GM12878 (cell line): Measurements from ENCODE around the gene CCDC106. TPM values are rescaled to one million over a fixed set of nuclear protein-coding genes. Genes with fewer than 3 reads are reported as not detected.

Source experiments
- EP300 ChIP-seq, 2 experiments: fragments of 150-350 bp in 1 of 2; IDR thresholded peaks; 2 replicates each; pipeline ENCODE4 v1.6.1; 2011 to 2012; ENCODE audit warnings: low read depth in 2 of 2, low read length in 2 of 2, borderline replicate concordance in 1 of 2, improper control_type of control experiment in 1 of 2, inconsistent platforms in 1 of 2; ENCODE audit not compliant: control insufficient read depth in 1 of 2
- FOXK2 ChIP-seq: fragments of 450-650 bp; IDR thresholded peaks from 2 replicates; pipeline ENCODE4 v1.6.1; 2017; ENCODE audit warnings: mild to moderate bottlenecking, moderate library complexity
- LARP7 ChIP-seq: fragments of 450-650 bp; IDR thresholded peaks from 2 replicates; pipeline ENCODE4 v1.6.1; 2017; ENCODE audit warnings: mild to moderate bottlenecking
- MTA2 ChIP-seq: fragments of 450-650 bp; IDR thresholded peaks from 2 replicates; pipeline ENCODE4 v1.6.1; 2016; ENCODE audit warnings: low read depth, mild to moderate bottlenecking, moderate library complexity
- NBN ChIP-seq: fragments of 450-650 bp; IDR thresholded peaks from 2 replicates; pipeline ENCODE4 v1.6.1; 2016
- POU2F2 ChIP-seq: IDR thresholded peaks from 3 replicates; pipeline ENCODE4 v1.6.1; 2011; ENCODE audit warnings: low read depth, mild to moderate bottlenecking, low read length, borderline replicate concordance
- RAD21 ChIP-seq: IDR thresholded peaks from 2 replicates; pipeline ENCODE4 v1.6.1; 2011; ENCODE audit warnings: mild to moderate bottlenecking, low read depth, low read length, moderate library complexity; ENCODE audit not compliant: insufficient read depth
- RAD51 ChIP-seq: fragments of 450-650 bp; IDR thresholded peaks from 2 replicates; pipeline ENCODE4 v1.6.1; 2016; ENCODE audit warnings: moderate library complexity, mild to moderate bottlenecking, inconsistent platforms
- SMAD1 ChIP-seq: fragments of 450-650 bp; IDR thresholded peaks from 2 replicates; pipeline ENCODE4 v1.6.1; 2018; ENCODE audit warnings: mild to moderate bottlenecking, low read depth; ENCODE audit not compliant: partially characterized antibody
- ZNF384 ChIP-seq: IDR thresholded peaks from 2 replicates; pipeline ENCODE4 v1.6.1; 2012; ENCODE audit warnings: low read depth, mild to moderate bottlenecking, low read length, improper control_type of control experiment, borderline replicate concordance
- polyA plus RNA-seq, 11 experiments: library from polyadenylated mRNA; depleted of rRNA in 4 of 11; unstranded in 6 of 11; stranded (reverse) in 5 of 11; fragments of >200 nt; fragmentation: Nextera tagmentation in 4 of 11; fragmentation: Illumina TruSeq in 1 of 11; extraction: Ambion mirVana in 4 of 11; extraction: Trizol in 1 of 11; gene quantifications; 1 replicate in 1 of 11; 2 replicates in 10 of 11; pipeline versions ENCODE4 v1.2.1 to v1.2.3, GENCODE V29; 2011 to 2016; ENCODE audit warnings: inconsistent platforms in 2 of 11, missing spikeins in 2 of 11, low read depth in 1 of 11
- total RNA-seq, 4 experiments: library from RNA; depleted of rRNA in 3 of 4; stranded (reverse); fragments of >200 nt in 3 of 4; fragmentation: Illumina TruSeq in 1 of 4; extraction: Trizol in 1 of 4; gene quantifications; 2 replicates each; pipeline versions ENCODE4 v1.2.1 to v1.2.3, GENCODE V29; 2013 to 2021
- TF ChIP-seq, protein P1 (sequence below): fragments of 450-650 bp; IDR thresholded peaks from 2 replicates; pipeline ENCODE4 v1.6.1; 2014; ENCODE audit warnings: mild to moderate bottlenecking
- TF ChIP-seq, protein P2 (sequence below): fragments of 150-350 bp; IDR thresholded peaks from 2 replicates; pipeline ENCODE4 v1.6.1; 2014; ENCODE audit warnings: mild to moderate bottlenecking, low read depth, low read length
- TF ChIP-seq, protein P3 (sequence below): IDR thresholded peaks from 2 replicates; pipeline ENCODE4 v1.6.1; 2011; ENCODE audit warnings: low read depth, mild to moderate bottlenecking, low read length, moderate library complexity, borderline replicate concordance; ENCODE audit errors: extremely low read depth
- TF ChIP-seq, protein P4 (sequence below): IDR thresholded peaks from 2 replicates; pipeline ENCODE4 v1.6.1; 2012; ENCODE audit warnings: low read depth, low read length, improper control_type of control experiment
- TF ChIP-seq, protein P5 (sequence below): fragments of 450-650 bp; conservative IDR thresholded peaks from 2 replicates; pipeline ENCODE4 v1.6.1; 2017; ENCODE audit warnings: mild to moderate bottlenecking, moderate library complexity
- TF ChIP-seq, protein P6 (sequence below): fragments of 450-650 bp; IDR thresholded peaks from 2 replicates; pipeline ENCODE4 v1.6.1; 2017; ENCODE audit warnings: mild to moderate bottlenecking, low read depth, inconsistent platforms; ENCODE audit not compliant: poor library complexity, severe bottlenecking
- TF ChIP-seq, protein P7 (sequence below): fragments of 450-650 bp; IDR thresholded peaks from 2 replicates; pipeline ENCODE4 v1.6.1; 2017; ENCODE audit warnings: mild to moderate bottlenecking, moderate library complexity

The CCDC106 gene
- total and polyA plus RNA-seq, 10 of the 15 experiments (the other 5 are each of a cell fraction or from before 2014, with no cell fraction given), result 0.04 to 35.9 (median 19.8) TPM

DNA sequence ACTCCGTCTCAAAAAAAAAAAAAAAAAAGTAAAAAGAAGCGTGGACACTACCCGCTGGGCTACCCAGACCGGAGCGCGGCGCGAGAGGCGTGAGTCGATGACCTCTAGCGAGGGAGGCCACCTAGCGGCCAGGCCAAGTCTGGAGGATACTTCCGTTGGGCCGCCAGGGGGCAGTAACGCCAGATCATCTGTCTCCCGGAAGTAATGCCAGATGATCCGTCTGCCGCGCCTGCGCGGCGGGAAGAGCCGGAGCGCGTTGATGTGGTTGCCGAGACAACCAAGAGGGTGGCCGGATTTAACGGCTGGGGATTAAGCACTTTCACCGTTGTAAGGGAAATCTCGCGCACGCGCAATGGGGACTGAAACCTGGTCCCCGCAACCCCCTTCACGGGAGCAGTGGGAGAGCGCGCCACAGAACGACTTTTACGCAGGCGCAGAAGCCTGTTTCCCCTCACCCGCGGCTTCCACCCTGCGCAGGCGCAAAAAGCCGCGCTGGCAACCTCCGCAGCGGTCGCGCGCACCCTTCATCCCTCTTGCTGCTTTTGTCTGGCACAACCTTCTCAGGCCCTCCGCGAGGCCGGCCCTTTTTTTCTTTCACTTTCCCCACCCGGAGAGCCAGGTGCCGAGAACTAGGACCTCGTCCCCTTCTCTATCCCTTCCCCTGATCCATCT is 5.8 kb downstream of the CCDC106 start (continued):
- TF ChIP-seq, protein P1, sequence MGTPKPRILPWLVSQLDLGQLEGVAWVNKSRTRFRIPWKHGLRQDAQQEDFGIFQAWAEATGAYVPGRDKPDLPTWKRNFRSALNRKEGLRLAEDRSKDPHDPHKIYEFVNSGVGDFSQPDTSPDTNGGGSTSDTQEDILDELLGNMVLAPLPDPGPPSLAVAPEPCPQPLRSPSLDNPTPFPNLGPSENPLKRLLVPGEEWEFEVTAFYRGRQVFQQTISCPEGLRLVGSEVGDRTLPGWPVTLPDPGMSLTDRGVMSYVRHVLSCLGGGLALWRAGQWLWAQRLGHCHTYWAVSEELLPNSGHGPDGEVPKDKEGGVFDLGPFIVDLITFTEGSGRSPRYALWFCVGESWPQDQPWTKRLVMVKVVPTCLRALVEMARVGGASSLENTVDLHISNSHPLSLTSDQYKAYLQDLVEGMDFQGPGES, result peak; percentile 40; the same call in 1 of the 2 replicates
- TF ChIP-seq LARP7 (peak; percentile 93), RAD51 (no peak), EP300 (IDR thresholded peaks at IDR 0.05; ENCODE audit: borderline replicate concordance in 1 of 2, control insufficient read depth in 1 of 2, low read depth in 2 of 2, low read length in 2 of 2) (no peak), RAD21 (peak; percentile 57; the same call in 1 of the 2 replicates), POU2F2 (peak; percentile 29; the same call in 1 of the 3 replicates), FOXK2 (peak; percentile 74), NBN (no peak; the same call in none of the 2 replicates), SMAD1 (peak; percentile 84), ZNF384 (peak; percentile 71), MTA2 (no peak)
- TF ChIP-seq, protein P2, sequence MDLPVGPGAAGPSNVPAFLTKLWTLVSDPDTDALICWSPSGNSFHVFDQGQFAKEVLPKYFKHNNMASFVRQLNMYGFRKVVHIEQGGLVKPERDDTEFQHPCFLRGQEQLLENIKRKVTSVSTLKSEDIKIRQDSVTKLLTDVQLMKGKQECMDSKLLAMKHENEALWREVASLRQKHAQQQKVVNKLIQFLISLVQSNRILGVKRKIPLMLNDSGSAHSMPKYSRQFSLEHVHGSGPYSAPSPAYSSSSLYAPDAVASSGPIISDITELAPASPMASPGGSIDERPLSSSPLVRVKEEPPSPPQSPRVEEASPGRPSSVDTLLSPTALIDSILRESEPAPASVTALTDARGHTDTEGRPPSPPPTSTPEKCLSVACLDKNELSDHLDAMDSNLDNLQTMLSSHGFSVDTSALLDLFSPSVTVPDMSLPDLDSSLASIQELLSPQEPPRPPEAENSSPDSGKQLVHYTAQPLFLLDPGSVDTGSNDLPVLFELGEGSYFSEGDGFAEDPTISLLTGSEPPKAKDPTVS, result 0 out of 2 replicates have a peak, but pooled peaks have one; percentile 1
- TF ChIP-seq, protein P3, sequence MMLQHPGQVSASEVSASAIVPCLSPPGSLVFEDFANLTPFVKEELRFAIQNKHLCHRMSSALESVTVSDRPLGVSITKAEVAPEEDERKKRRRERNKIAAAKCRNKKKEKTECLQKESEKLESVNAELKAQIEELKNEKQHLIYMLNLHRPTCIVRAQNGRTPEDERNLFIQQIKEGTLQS, result peak; percentile 68; the same call in 1 of the 2 replicates
- TF ChIP-seq, protein P4, sequence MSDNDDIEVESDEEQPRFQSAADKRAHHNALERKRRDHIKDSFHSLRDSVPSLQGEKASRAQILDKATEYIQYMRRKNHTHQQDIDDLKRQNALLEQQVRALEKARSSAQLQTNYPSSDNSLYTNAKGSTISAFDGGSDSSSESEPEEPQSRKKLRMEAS, result peak; percentile 57
- TF ChIP-seq, protein P5, sequence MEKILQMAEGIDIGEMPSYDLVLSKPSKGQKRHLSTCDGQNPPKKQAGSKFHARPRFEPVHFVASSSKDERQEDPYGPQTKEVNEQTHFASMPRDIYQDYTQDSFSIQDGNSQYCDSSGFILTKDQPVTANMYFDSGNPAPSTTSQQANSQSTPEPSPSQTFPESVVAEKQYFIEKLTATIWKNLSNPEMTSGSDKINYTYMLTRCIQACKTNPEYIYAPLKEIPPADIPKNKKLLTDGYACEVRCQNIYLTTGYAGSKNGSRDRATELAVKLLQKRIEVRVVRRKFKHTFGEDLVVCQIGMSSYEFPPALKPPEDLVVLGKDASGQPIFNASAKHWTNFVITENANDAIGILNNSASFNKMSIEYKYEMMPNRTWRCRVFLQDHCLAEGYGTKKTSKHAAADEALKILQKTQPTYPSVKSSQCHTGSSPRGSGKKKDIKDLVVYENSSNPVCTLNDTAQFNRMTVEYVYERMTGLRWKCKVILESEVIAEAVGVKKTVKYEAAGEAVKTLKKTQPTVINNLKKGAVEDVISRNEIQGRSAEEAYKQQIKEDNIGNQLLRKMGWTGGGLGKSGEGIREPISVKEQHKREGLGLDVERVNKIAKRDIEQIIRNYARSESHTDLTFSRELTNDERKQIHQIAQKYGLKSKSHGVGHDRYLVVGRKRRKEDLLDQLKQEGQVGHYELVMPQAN, result peak; percentile 62
- TF ChIP-seq, protein P6, sequence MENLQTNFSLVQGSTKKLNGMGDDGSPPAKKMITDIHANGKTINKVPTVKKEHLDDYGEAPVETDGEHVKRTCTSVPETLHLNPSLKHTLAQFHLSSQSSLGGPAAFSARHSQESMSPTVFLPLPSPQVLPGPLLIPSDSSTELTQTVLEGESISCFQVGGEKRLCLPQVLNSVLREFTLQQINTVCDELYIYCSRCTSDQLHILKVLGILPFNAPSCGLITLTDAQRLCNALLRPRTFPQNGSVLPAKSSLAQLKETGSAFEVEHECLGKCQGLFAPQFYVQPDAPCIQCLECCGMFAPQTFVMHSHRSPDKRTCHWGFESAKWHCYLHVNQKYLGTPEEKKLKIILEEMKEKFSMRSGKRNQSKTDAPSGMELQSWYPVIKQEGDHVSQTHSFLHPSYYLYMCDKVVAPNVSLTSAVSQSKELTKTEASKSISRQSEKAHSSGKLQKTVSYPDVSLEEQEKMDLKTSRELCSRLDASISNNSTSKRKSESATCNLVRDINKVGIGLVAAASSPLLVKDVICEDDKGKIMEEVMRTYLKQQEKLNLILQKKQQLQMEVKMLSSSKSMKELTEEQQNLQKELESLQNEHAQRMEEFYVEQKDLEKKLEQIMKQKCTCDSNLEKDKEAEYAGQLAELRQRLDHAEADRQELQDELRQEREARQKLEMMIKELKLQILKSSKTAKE, result no peak
- TF ChIP-seq, protein P7, sequence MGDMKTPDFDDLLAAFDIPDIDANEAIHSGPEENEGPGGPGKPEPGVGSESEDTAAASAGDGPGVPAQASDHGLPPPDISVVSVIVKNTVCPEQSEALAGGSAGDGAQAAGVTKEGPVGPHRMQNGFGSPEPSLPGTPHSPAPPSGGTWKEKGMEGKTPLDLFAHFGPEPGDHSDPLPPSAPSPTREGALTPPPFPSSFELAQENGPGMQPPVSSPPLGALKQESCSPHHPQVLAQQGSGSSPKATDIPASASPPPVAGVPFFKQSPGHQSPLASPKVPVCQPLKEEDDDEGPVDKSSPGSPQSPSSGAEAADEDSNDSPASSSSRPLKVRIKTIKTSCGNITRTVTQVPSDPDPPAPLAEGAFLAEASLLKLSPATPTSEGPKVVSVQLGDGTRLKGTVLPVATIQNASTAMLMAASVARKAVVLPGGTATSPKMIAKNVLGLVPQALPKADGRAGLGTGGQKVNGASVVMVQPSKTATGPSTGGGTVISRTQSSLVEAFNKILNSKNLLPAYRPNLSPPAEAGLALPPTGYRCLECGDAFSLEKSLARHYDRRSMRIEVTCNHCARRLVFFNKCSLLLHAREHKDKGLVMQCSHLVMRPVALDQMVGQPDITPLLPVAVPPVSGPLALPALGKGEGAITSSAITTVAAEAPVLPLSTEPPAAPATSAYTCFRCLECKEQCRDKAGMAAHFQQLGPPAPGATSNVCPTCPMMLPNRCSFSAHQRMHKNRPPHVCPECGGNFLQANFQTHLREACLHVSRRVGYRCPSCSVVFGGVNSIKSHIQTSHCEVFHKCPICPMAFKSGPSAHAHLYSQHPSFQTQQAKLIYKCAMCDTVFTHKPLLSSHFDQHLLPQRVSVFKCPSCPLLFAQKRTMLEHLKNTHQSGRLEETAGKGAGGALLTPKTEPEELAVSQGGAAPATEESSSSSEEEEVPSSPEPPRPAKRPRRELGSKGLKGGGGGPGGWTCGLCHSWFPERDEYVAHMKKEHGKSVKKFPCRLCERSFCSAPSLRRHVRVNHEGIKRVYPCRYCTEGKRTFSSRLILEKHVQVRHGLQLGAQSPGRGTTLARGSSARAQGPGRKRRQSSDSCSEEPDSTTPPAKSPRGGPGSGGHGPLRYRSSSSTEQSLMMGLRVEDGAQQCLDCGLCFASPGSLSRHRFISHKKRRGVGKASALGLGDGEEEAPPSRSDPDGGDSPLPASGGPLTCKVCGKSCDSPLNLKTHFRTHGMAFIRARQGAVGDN, result no peak; the same call in 1 of the 2 replicates
